Adrenal gland (tissue), 12 donors: ENCODE measurements around the gene RGS6. TPM values are rescaled to one million over a fixed set of nuclear protein-coding genes. Genes with fewer than 3 reads are reported as not detected.

ENCODE experiments used
- DNase-seq, 7 donors: peaks; one replicate each; pipeline ENCODE4 v3.0.0-alpha.2; 2019 to 2020
- H3K27ac ChIP-seq, 5 donors: fragments of 200-600 bp; sonication (generic) in 4 of 5; 1 replicate in 3 of 5; 2 replicates in 2 of 5; pipeline versions ENCODE4 v1.5.1 to v1.8.0; 2016 to 2020; ENCODE audit warnings: mild to moderate bottlenecking in 1 of 5
- H3K27me3 ChIP-seq: fragments of 200-600 bp; 2 replicates; pipeline ENCODE4 v1.8.0; 2021
- H3K36me3 ChIP-seq, 2 donors: fragments of 200-600 bp; replicated peaks in 1 of 2; 1 replicate in 1 of 2; 2 replicates in 1 of 2; pipeline versions ENCODE4 v1.5.1 to v1.8.0; 2018 to 2022
- H3K4me1 ChIP-seq, 2 donors: fragments of 200-600 bp; replicated peaks in 1 of 2; 1 replicate in 1 of 2; 2 replicates in 1 of 2; pipeline versions ENCODE4 v1.5.1 to v1.8.0; 2018 to 2021
- H3K4me3 ChIP-seq, 4 donors: fragments of 200-600 bp; sonication (generic) in 3 of 4; one replicate each; pipeline ENCODE4 v1.5.1; 2016 to 2018
- H3K9me3 ChIP-seq, 3 donors: fragments of 200-600 bp; sonication (generic) in 1 of 3; replicated peaks in 1 of 3; 1 replicate in 2 of 3; 2 replicates in 1 of 3; pipeline versions ENCODE4 v1.5.1 to v1.8.0; 2016 to 2021
- CTCF ChIP-seq, 6 experiments: fragments of 450-650 bp in 4 of 6; fragments of 200-600 bp in 2 of 6; sonication (generic) in 1 of 6; IDR thresholded peaks; 1 replicate in 5 of 6; 2 replicates in 1 of 6; pipeline versions ENCODE4 v1.5.1 to v1.8.0; 2016 to 2021; ENCODE audit warnings: antibody characterized with exemption in 6 of 6, mild to moderate bottlenecking in 2 of 6, moderate library complexity in 1 of 6
- POLR2A ChIP-seq, 2 donors: fragments of 450-650 bp; IDR thresholded peaks; one replicate each; pipeline ENCODE4 v1.6.1; 2017; ENCODE audit warnings: antibody characterized with exemption in 2 of 2, mild to moderate bottlenecking in 2 of 2, moderate library complexity in 1 of 2
- WGBS, 4 donors: extraction: QIAGEN DNeasy Blood & Tissue Kit in 2 of 4; methylation state at CpG; one replicate each; pipeline versions ENCODE4 v1.1.5 to v1.1.7; 2013 to 2017; 5-methylcytosine and 5-hydroxymethylcytosine counted together
- intact Hi-C, 2 donors: fragments of 100-400 bp; cut with DNase I; formaldehyde crosslinking; loops; one replicate each; pipeline versions ENCODE4 v1.14.1 to v1.15.0; 2022 to 2023
- polyA plus RNA-seq, 3 donors: library from polyadenylated mRNA; stranded (reverse); fragments of 200-250 nt in 2 of 3; fragments of 350-450 nt in 1 of 3; fragmentation: Illumina TruSeq in 1 of 3; extraction: RNeasy Lipid Tissue Mini Kit (QIAGEN cat#74804) in 1 of 3; gene quantifications; one replicate each; pipeline ENCODE4 v1.2.3, GENCODE V29; 2013 to 2014
- total RNA-seq, 9 donors: library from RNA; depleted of rRNA in 4 of 9; stranded (reverse); fragments of >200 nt in 4 of 9; fragments of 120-200 nt in 1 of 9; fragmentation: NEBNext Ultra II Directional in 1 of 9; extraction: Animal tissue kit (Norgen Biotek cat#: 25700) in 1 of 9; gene quantifications; one replicate each; pipeline versions ENCODE4 v1.1.0 to v1.2.4, GENCODE V29; 2013 to 2023
- donor health status: healthy with polysubstance abuse.
- donor health status: Bipolar disorder and iron deficiency.
- donor health status: DM: yes; HTN: yes; CAD: no.
- donor health status: DM: no; HTN: no; CAD: no.
- donor health status: DM: no; HTN: no; CAD: no.
- donor health status: DM: yes; HTN: yes; CAD: no.

RGS6 gene
- total and polyA plus RNA-seq, 12 donors: 0.06 to 4.3 (median 0.41) TPM; not detected in 1

GRCh38 chr14:72275242-72275641, 343.0 kb downstream of the RGS6 start:
- Histone ChIP-seq H3K9me3 (no peaks in the 10 kb centered on the region), H3K27me3 (no peaks in the 10 kb centered on the region), H3K27ac (no peak overlapping the region), H3K36me3 (no peaks in the 10 kb centered on the region), H3K4me1 (no peaks in the 10 kb centered on the region), H3K4me3 (no peak overlapping the region)
- intact Hi-C loops: no loop called here
- DNase-seq: no peak
- 59 to 71% (median 69%) methylated on average over 1 of the region's 1 CpG for WGBS, 4 donors
- TF ChIP-seq CTCF (IDR thresholded peaks at IDR 0.05) (no peak), POLR2A (IDR thresholded peaks at IDR 0.05) (no peak)

DNA sequence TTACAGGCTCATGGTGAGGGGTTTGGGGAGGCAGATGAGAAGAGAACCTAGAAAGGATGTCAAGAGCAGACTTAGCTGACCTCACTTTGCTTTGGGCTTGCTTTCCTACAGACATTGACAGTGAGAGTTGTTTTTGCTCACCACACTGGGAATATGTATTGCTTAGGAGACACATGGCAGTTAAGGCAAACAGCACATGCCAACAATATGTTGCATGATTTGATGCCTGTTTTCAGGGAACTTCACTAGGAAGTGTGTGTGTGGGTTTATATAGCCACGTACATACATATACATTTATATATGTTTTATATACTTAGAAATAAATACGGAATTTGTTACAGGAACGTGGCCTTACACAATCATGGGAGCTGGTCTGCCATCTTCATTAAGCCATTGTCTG, 346.1 kb downstream of the RGS6 start:
- TF ChIP-seq POLR2A (IDR thresholded peaks at IDR 0.05) (no peak), CTCF (IDR thresholded peaks at IDR 0.05) (no peak)
- intact Hi-C loops: no loop called here
- WGBS, 4 donors: 88 to 93% (median 90%) methylated on average over 3 of the region's 3 CpGs
- H3K27me3 ChIP-seq: no peaks in the 10 kb centered on the region
- no peaks in the 10 kb centered on the region for H3K36me3 ChIP-seq
- no peaks in the 10 kb centered on the region for H3K9me3 ChIP-seq
- H3K4me1 ChIP-seq: no peaks in the 10 kb centered on the region
- no peak overlapping the region for H3K27ac ChIP-seq
- DNase-seq: no peak
- no peak overlapping the region for H3K4me3 ChIP-seq

DNA sequence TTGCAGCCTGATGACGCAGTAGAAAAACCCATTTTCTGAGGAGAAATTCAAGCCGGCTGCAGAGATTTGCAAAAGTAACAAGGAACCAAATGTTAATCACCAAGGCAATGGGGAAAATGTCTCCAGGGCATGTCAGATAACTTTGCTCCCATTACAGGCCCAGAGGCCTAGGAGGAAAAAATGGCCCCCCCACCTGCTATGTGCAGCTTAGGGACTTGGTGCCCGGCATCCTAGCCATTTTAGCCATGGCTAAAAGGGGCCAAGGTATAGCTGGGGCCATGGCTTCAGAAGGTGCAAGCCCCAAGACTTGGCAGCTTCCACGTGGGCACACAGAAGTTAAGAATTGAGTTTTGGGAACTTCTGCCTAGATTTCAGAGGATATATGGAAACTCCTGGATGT, 351.9 kb downstream of the RGS6 start:
- Histone ChIP-seq H3K4me3 (no peak overlapping the region), H3K27ac (no peak overlapping the region), H3K36me3 (no peaks in the 10 kb centered on the region), H3K4me1 (no peaks in the 10 kb centered on the region), H3K9me3 (peaks cover 0 to 7% (median 0%) of the 10 kb centered on the region in 3 donors), H3K27me3 (no peaks in the 10 kb centered on the region)
- intact Hi-C loops: no loop called here
- 87 to 93% (median 90%) methylated on average over 3 to 4 of the region's 4 CpGs for WGBS, 4 donors
- TF ChIP-seq CTCF (IDR thresholded peaks at IDR 0.05) (no peak), POLR2A (IDR thresholded peaks at IDR 0.05) (no peak)
- DNase-seq: no peak

GRCh38 chr14:72290241-72290640, 358.0 kb downstream of the RGS6 start:
- no peak for DNase-seq
- no peaks in the 10 kb centered on the region for H3K27me3 ChIP-seq
- 55 to 65% (median 65%) methylated on average over 4 of the region's 4 CpGs for WGBS, 4 donors
- no peaks in the 10 kb centered on the region for H3K4me1 ChIP-seq
- H3K27ac ChIP-seq: no peak overlapping the region
- TF ChIP-seq POLR2A (IDR thresholded peaks at IDR 0.05): no peak
- TF ChIP-seq CTCF (IDR thresholded peaks at IDR 0.05): no peak
- no peak overlapping the region for H3K4me3 ChIP-seq
- intact Hi-C loops: loop anchor here in 1 of 2 donors (10.0 kb wide), 1 partner anchor 265 kb away; no protein-coding TSS in a partner anchor
- H3K9me3 ChIP-seq: peaks cover 0 to 5% (median 0%) of the 10 kb centered on the region in 3 donors
- H3K36me3 ChIP-seq: no peaks in the 10 kb centered on the region
